ENCODE measurements around the gene PLK5. TPM values are rescaled to one million over a fixed set of nuclear protein-coding genes. Genes with fewer than 3 reads are reported as not detected.

PLK5 gene
- total RNA-seq, 1 donor from 2014 or later = 0.09 TPM

GRCh38 chr19:1577090-1577928 is 53.4 kb downstream of the PLK5 start:
- DNase-seq (ENCODE audit: low read depth) (no peak), FAIRE-seq (no peak)
- Histone ChIP-seq H3K79me2 (ENCODE audit: insufficient read depth, low read length) (no peaks in the 10 kb centered on the region), H3K27me3 (ENCODE audit: insufficient read depth, low read length) (no peaks in the 10 kb centered on the region), H3K4me1 (ENCODE audit: insufficient read depth, low read length) (no peaks in the 10 kb centered on the region), H3K4me3 (ENCODE audit: insufficient read depth, low read depth, low read length) (no peak overlapping the region), H3K9me3 (ENCODE audit: insufficient read depth, low read depth, low read length) (no peaks in the 10 kb centered on the region), H3K27ac (ENCODE audit: low read depth, low read length) (no peak overlapping the region), H3K4me2 (ENCODE audit: low read length) (no peak overlapping the region), H2AFZ (ENCODE audit: low read depth, low read length) (no peak overlapping the region), H3K9ac (ENCODE audit: low read length) (no peak overlapping the region), H4K20me1 (ENCODE audit: insufficient read depth, low read length) (peaks cover 11% of the 10 kb centered on the region), H3K36me3 (ENCODE audit: insufficient read depth, low read length) (peaks cover 4% of the 10 kb centered on the region)
- no peak overlapping the region for H3K4me3 Mint-ChIP-seq (ENCODE audit: unreplicated experiment)
- no peaks in the 10 kb centered on the region for H3K4me1 Mint-ChIP-seq (ENCODE audit: low read depth, unreplicated experiment)
- H3K27me3 Mint-ChIP-seq (ENCODE audit: low read depth, unreplicated experiment) = no peaks in the 10 kb centered on the region
- no peaks in the 10 kb centered on the region for H3K9me3 Mint-ChIP-seq (ENCODE audit: unreplicated experiment)
- peaks cover 8% of the 10 kb centered on the region for H3K36me3 Mint-ChIP-seq (ENCODE audit: low read depth, unreplicated experiment)
- no peak overlapping the region for H3K27ac Mint-ChIP-seq (ENCODE audit: unreplicated experiment)
- TF ChIP-seq CTCF (IDR thresholded peaks at IDR 0.05; ENCODE audit: insufficient read depth, low read depth, low read length) (no peak), EZH2 (IDR thresholded peaks at IDR 0.05; ENCODE audit: insufficient read depth, low read length) (no peak)

- Histone ChIP-seq H3K9me3 (ENCODE audit: insufficient read depth, low read depth, low read length) (no peaks in the 10 kb centered on the region), H3K27ac (ENCODE audit: low read depth, low read length) (no peak overlapping the region), H3K4me1 (ENCODE audit: insufficient read depth, low read length) (no peaks in the 10 kb centered on the region), H3K27me3 (ENCODE audit: insufficient read depth, low read length) (no peaks in the 10 kb centered on the region), H3K36me3 (ENCODE audit: insufficient read depth, low read length) (peaks cover 4% of the 10 kb centered on the region), H3K9ac (ENCODE audit: low read length) (no peak overlapping the region), H2AFZ (ENCODE audit: low read depth, low read length) (no peak overlapping the region), H4K20me1 (ENCODE audit: insufficient read depth, low read length) (peaks cover 11% of the 10 kb centered on the region), H3K4me2 (ENCODE audit: low read length) (no peak overlapping the region), H3K79me2 (ENCODE audit: insufficient read depth, low read length) (no peaks in the 10 kb centered on the region), H3K4me3 (ENCODE audit: insufficient read depth, low read depth, low read length) (no peak overlapping the region)
- TF ChIP-seq EZH2 (IDR thresholded peaks at IDR 0.05; ENCODE audit: insufficient read depth, low read length) (no peak), CTCF (IDR thresholded peaks at IDR 0.05; ENCODE audit: insufficient read depth, low read depth, low read length) (no peak)
- peaks cover 8% of the 10 kb centered on the region for H3K36me3 Mint-ChIP-seq (ENCODE audit: low read depth, unreplicated experiment)
- H3K27me3 Mint-ChIP-seq (ENCODE audit: low read depth, unreplicated experiment) = no peaks in the 10 kb centered on the region
- FAIRE-seq (no peak), DNase-seq (ENCODE audit: low read depth) (no peak)
- H3K4me1 Mint-ChIP-seq (ENCODE audit: low read depth, unreplicated experiment) = no peaks in the 10 kb centered on the region
- H3K4me3 Mint-ChIP-seq (ENCODE audit: unreplicated experiment) = no peak overlapping the region
- H3K27ac Mint-ChIP-seq (ENCODE audit: unreplicated experiment) = no peak overlapping the region
- H3K9me3 Mint-ChIP-seq (ENCODE audit: unreplicated experiment) = no peaks in the 10 kb centered on the region
These were observed 54.2 kb downstream of the PLK5 start for GRCh38 chr19:1577929-1578618.

Measured in astrocyte (in vitro differentiated cells and primary cell).